CD4-positive, alpha-beta T cell (primary cell): ENCODE results near the gene SRPRB. TPM values are rescaled to one million over a fixed set of nuclear protein-coding genes. Genes with fewer than 3 reads are reported as not detected.

Experiments
- ATAC-seq: fragments of 200-7000 bp; cut with Tn5 transposase; one replicate; pipeline ENCODE4 v1.10.0; 2022; ENCODE audit warnings: mild to moderate bottlenecking; ENCODE audit not compliant: poor library complexity
- CTCF ChIA-PET: fragments of 350-600 bp; sonication (Branson Sonifier 250); formaldehyde crosslinking; loops from one replicate; lab custom pipeline; 2021; ENCODE audit warnings: antibody characterized with exemption, inconsistent platforms; lab: Charles Lee
- POLR2A ChIA-PET: fragments of 350-600 bp; sonication (Branson Sonifier 250); formaldehyde crosslinking; loops from one replicate; lab custom pipeline; 2021; ENCODE audit warnings: antibody characterized with exemption, inconsistent platforms; lab: Charles Lee
- DNase-seq, 14 experiments: peaks; one replicate each; pipeline ENCODE4 v3.0.0-alpha.2; 2013 to 2020; ENCODE audit warnings: mixed read lengths in 2 of 14
- H3K27ac ChIP-seq, 2 donors: one replicate each; pipeline versions ENCODE4 v1.5.1 to v1.7.0; 2013; ENCODE audit warnings: low read length in 2 of 2, low read depth in 1 of 2, mild to moderate bottlenecking in 1 of 2
- H3K27me3 ChIP-seq, 2 experiments: 1 replicate in 1 of 2; 2 replicates in 1 of 2; pipeline versions ENCODE4 v1.6.1 to v1.7.0; 2013; ENCODE audit warnings: low read length in 2 of 2, control low read depth in 1 of 2, mild to moderate bottlenecking in 1 of 2, moderate library complexity in 1 of 2; ENCODE audit not compliant: insufficient read depth in 2 of 2, control insufficient read depth in 1 of 2
- H3K36me3 ChIP-seq: one replicate; pipeline ENCODE4 v1.6.1; 2013; ENCODE audit warnings: low read length, control low read depth; ENCODE audit not compliant: insufficient read depth
- H3K4me1 ChIP-seq: one replicate; pipeline ENCODE4 v1.6.1; 2013; ENCODE audit warnings: low read length, control low read depth; ENCODE audit not compliant: insufficient read depth
- H3K4me3 ChIP-seq: one replicate; pipeline ENCODE4 v1.5.1; 2013; ENCODE audit warnings: mild to moderate bottlenecking, low read length, moderate library complexity
- H3K9me3 ChIP-seq, 2 experiments: 1 replicate in 1 of 2; 2 replicates in 1 of 2; pipeline versions ENCODE4 v1.6.1 to v1.7.0; 2013; ENCODE audit warnings: low read length in 2 of 2, mild to moderate bottlenecking in 2 of 2, control low read depth in 1 of 2, moderate library complexity in 1 of 2; ENCODE audit not compliant: control insufficient read depth in 1 of 2, insufficient read depth in 1 of 2
- H3K27ac Mint-ChIP-seq: one replicate; pipeline ENCODE4 v1.8.0; 2020; ENCODE audit warnings: mixed read lengths
- H3K27me3 Mint-ChIP-seq: one replicate; pipeline ENCODE4 v1.8.0; 2021; ENCODE audit warnings: mixed read lengths
- H3K36me3 Mint-ChIP-seq: one replicate; pipeline ENCODE4 v1.8.0; 2021; ENCODE audit warnings: low read depth, mixed read lengths
- H3K4me1 Mint-ChIP-seq: one replicate; pipeline ENCODE4 v1.8.0; 2021; ENCODE audit warnings: low read depth, mixed read lengths
- H3K4me3 Mint-ChIP-seq: one replicate; pipeline ENCODE4 v1.8.0; 2020; ENCODE audit warnings: mild to moderate bottlenecking, mixed read lengths
- H3K9me3 Mint-ChIP-seq: one replicate; pipeline ENCODE4 v1.8.0; 2020; ENCODE audit warnings: mixed read lengths
- CTCF ChIP-seq: fragments of 200-600 bp; IDR thresholded peaks from one replicate; pipeline ENCODE4 v1.8.0; 2022; ENCODE audit warnings: antibody characterized with exemption, mild to moderate bottlenecking
- intact Hi-C, 2 experiments: fragments of 100-400 bp; cut with DNase I in 1 of 2; cut with micrococcal nuclease in 1 of 2; formaldehyde crosslinking; loops; one replicate each; pipeline versions ENCODE4 v1.15.1 to v1.9.0; 2023 to 2025; cut with DNase I, micrococcal nuclease
- total RNA-seq, 174 experiments: library from RNA in 2 of 174; stranded (reverse) in 2 of 174; gene quantifications; one replicate each; pipeline ENCODE4 v1.2.3 and lab custom pipeline; 2021 to 2026

The SRPRB gene
- total RNA-seq, 2 experiments from 2014 or later: 19.1 to 19.9 TPM

GRCh38 chr3:133827684-133828083 lies 22.1 kb downstream of the SRPRB start:
- no peaks in the 10 kb centered on the region for H3K9me3 Mint-ChIP-seq
- DNase-seq (no peak), ATAC-seq (no peak)
- H3K4me1 ChIP-seq: no peaks in the 10 kb centered on the region
- POLR2A ChIA-PET: no interaction called here
- no peaks in the 10 kb centered on the region for H3K4me1 Mint-ChIP-seq
- peaks cover 21% of the 10 kb centered on the region for H3K36me3 ChIP-seq
- H3K27me3 Mint-ChIP-seq: no peaks in the 10 kb centered on the region
- H3K36me3 Mint-ChIP-seq: peaks cover 38% of the 10 kb centered on the region
- H3K27ac Mint-ChIP-seq: no peak overlapping the region
- no peak overlapping the region for H3K4me3 Mint-ChIP-seq
- CTCF ChIA-PET: no interaction called here
- H3K9me3 ChIP-seq: no peaks in the 10 kb centered on the region
- no peak for TF ChIP-seq CTCF
- no peaks in the 10 kb centered on the region for H3K27me3 ChIP-seq
- H3K27ac ChIP-seq: no peak overlapping the region
- no peak overlapping the region for H3K4me3 ChIP-seq
- intact Hi-C loops: no loop called here

GRCh38 chr3:133828576-133829309 lies 23.1 kb downstream of the SRPRB start:
- ATAC-seq (no peak), DNase-seq (no peak)
- intact Hi-C loops: no loop called here
- Mint-ChIP-seq H3K36me3 (peaks cover 28% of the 10 kb centered on the region), H3K4me3 (no peak overlapping the region), H3K4me1 (no peaks in the 10 kb centered on the region), H3K9me3 (no peaks in the 10 kb centered on the region), H3K27ac (no peak overlapping the region), H3K27me3 (no peaks in the 10 kb centered on the region)
- peaks cover 11% of the 10 kb centered on the region for H3K36me3 ChIP-seq
- no peak overlapping the region for H3K4me3 ChIP-seq
- no peak overlapping the region for H3K27ac ChIP-seq
- ChIA-PET POLR2A (no interaction called here), CTCF (no interaction called here)
- no peak for TF ChIP-seq CTCF
- H3K4me1 ChIP-seq: no peaks in the 10 kb centered on the region
- H3K9me3 ChIP-seq: no peaks in the 10 kb centered on the region
- H3K27me3 ChIP-seq: no peaks in the 10 kb centered on the region

- Mint-ChIP-seq H3K4me3 (no peak overlapping the region), H3K9me3 (no peaks in the 10 kb centered on the region), H3K4me1 (no peaks in the 10 kb centered on the region), H3K27me3 (no peaks in the 10 kb centered on the region), H3K27ac (no peak overlapping the region), H3K36me3 (peaks cover 22% of the 10 kb centered on the region)
- TF ChIP-seq CTCF: no peak
- Histone ChIP-seq H3K36me3 (peaks cover 5% of the 10 kb centered on the region), H3K27ac (no peak overlapping the region), H3K4me1 (no peaks in the 10 kb centered on the region), H3K9me3 (no peaks in the 10 kb centered on the region), H3K4me3 (no peak overlapping the region), H3K27me3 (no peaks in the 10 kb centered on the region)
- ChIA-PET POLR2A (no interaction called here), CTCF (no interaction called here)
- intact Hi-C loops: no loop called here
- ATAC-seq (no peak), DNase-seq (no peak)
Observed at GRCh38 chr3:133829310-133829707, 23.7 kb downstream of the SRPRB start.
